ENCODE results near the gene ZBTB40. TPM values are rescaled to one million over a fixed set of nuclear protein-coding genes. Genes with fewer than 3 reads are reported as not detected.

The ZBTB40 gene
- total and polyA plus RNA-seq, 9 of the 15 experiments (the other 6 are each of a cell fraction or from before 2014, with no cell fraction given): 2.6 to 26.0 (median 18.8) TPM

DNA sequence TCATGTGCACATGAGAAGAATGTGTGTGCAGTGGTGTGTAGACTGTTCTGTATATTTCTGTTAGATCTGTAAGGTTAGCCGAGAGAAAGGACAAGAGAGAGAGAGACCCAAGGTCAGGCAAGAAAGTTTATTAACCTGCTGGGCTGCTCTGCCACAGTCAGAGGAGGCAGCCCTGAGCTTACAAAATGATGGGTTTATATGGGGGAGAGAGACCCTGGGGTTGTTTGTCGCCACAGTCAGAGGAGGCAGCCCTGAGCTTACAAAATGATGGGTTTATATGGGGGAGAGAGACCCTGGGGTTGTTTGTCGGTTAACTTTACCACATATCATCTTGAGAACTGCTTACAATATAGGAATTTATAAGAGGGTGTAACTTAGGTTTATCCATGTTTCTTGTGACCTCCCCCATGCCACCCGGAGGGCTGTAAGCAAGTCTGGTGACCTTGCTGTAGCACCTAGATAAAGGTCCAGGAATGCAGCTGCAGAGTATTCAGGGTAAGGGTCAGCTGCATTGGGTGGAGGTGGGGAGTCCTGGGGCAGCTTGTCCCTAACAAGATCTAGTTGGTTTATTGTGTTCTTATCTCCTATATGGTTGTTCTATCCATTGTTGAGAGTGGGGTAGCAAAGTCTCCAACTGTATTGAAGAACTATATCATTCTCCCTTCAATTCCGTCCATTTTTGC, 9.3 kb upstream of the ZBTB40 start:
- Histone ChIP-seq H3K27ac (ENCODE audit: extremely low read depth, low read depth, low read length) (no peak overlapping the region), H2AFZ (ENCODE audit: low read depth, low read length) (no peak overlapping the region), H3K27me3 (ENCODE audit: control insufficient read depth in 2 of 2, insufficient read depth in 2 of 2, low read length in 2 of 2) (peaks cover 0 to 5% of the 10 kb centered on the region in 2 experiments; a peak in 1 of 5 replicates), H3K9ac (ENCODE audit: insufficient read depth in 1 of 2, low read depth in 2 of 2, low read length in 2 of 2) (no peak overlapping the region), H3K4me1 (replicated peaks in 1 of 2; ENCODE audit: control insufficient read depth in 2 of 2, insufficient read depth in 2 of 2, low read length in 2 of 2) (peaks cover under 1 to 2% of the 10 kb centered on the region in 2 experiments; a peak in 2 of 5 replicates), H3K4me2 (ENCODE audit: insufficient read depth, low read length) (no peak overlapping the region), H3K9me1 (ENCODE audit: control insufficient read depth, insufficient read depth, low read length) (no peaks in the 10 kb centered on the region), H3K4me3 (no peak overlapping the region), H4K20me1 (replicated peaks; ENCODE audit: control insufficient read depth, insufficient read depth, low read length) (no peaks in the 10 kb centered on the region), H3K36me3 (ENCODE audit: control insufficient read depth, insufficient read depth, low read length) (no peaks in the 10 kb centered on the region), H3K79me2 (ENCODE audit: control insufficient read depth, insufficient read depth, low read length) (no peaks in the 10 kb centered on the region), H3K9me3 (replicated peaks; ENCODE audit: control insufficient read depth, insufficient read depth, low read depth, low read length) (peaks cover 4% of the 10 kb centered on the region)
- TF ChIP-seq CBFA2T3 (IDR thresholded peaks at IDR 0.05): peak; percentile 67
- 0 out of 2 replicates have a peak, but pooled peaks have one; percentile 12 for TF ChIP-seq NCOR1 (IDR thresholded peaks at IDR 0.05)
- TF ChIP-seq TAL1 (IDR thresholded peaks at IDR 0.05): peak; percentile 15; the same call in 1 of the 2 replicates
- TF ChIP-seq NCOA6 (IDR thresholded peaks at IDR 0.05): no peak
- TF ChIP-seq ARID1B (IDR thresholded peaks at IDR 0.05): 0 out of 2 replicates have a peak, but pooled peaks have one; percentile 8
- TF ChIP-seq CBFA2T2 (conservative IDR thresholded peaks at IDR 0.05): peak; percentile 56
- FAIRE-seq (no peak), ATAC-seq (no peak), DNase-seq (ENCODE audit: extremely low read depth in 1 of 4, low spot score in 3 of 4) (peak in 1 of 4 experiments; percentile 34)
- BruUV-seq (replicated peaks): no TSS peak
- CTCF ChIA-PET (ENCODE audit: low intra/inter-chr PET ratio): no interaction called here
- POLR2A ChIA-PET: no interaction called here
- WGBS (ENCODE audit: insufficient coverage, low coverage, missing lambda C conversion rate): 12% methylated on average over 5 of the region's 5 CpGs
- in situ Hi-C loops (cut with MboI) (no loop called here), intact Hi-C loops (cut with micrococcal nuclease) (no loop called here)

- in situ Hi-C loops (cut with MboI) (no loop called here), intact Hi-C loops (cut with micrococcal nuclease) (no loop called here)
- TF ChIP-seq CBFA2T3 (IDR thresholded peaks at IDR 0.05) (peak; percentile 52), HNRNPL (IDR thresholded peaks at IDR 0.05; ENCODE audit: low read depth, low read length) (no peak), SMAD3 (CRISPR knock-in tag; conservative IDR thresholded peaks at IDR 0.05) (no peak), CSDE1 (IDR thresholded peaks at IDR 0.05) (no peak), ZNF561 (CRISPR knock-in tag; conservative IDR thresholded peaks at IDR 0.05) (no peak), TAF15 (IDR thresholded peaks at IDR 0.05; ENCODE audit: low read depth, low read length) (no peak)
- TF ChIP-seq, protein P1, sequence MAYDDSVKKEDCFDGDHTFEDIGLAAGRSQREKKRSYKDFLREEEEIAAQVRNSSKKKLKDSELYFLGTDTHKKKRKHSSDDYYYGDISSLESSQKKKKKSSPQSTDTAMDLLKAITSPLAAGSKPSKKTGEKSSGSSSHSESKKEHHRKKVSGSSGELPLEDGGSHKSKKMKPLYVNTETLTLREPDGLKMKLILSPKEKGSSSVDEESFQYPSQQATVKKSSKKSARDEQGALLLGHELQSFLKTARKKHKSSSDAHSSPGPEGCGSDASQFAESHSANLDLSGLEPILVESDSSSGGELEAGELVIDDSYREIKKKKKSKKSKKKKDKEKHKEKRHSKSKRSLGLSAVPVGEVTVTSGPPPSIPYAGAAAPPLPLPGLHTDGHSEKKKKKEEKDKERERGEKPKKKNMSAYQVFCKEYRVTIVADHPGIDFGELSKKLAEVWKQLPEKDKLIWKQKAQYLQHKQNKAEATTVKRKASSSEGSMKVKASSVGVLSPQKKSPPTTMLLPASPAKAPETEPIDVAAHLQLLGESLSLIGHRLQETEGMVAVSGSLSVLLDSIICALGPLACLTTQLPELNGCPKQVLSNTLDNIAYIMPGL (CRISPR knock-in tag; IDR thresholded peaks at IDR 0.05): no peak
These were observed 8.3 kb upstream of the ZBTB40 start for GRCh38 chr1:22443332-22443731.

More at GRCh38 chr1:22443332-22443731, 8.3 kb upstream of the ZBTB40 start:
- H3K9me1 ChIP-seq (ENCODE audit: control insufficient read depth, insufficient read depth, low read length): no peaks in the 10 kb centered on the region
- no peaks in the 10 kb centered on the region for H3K79me2 ChIP-seq (ENCODE audit: control insufficient read depth, insufficient read depth, low read length)
- 32% methylated on average over 4 of the region's 4 CpGs for WGBS (ENCODE audit: insufficient coverage, low coverage, missing lambda C conversion rate)
- ChIA-PET CTCF (ENCODE audit: low intra/inter-chr PET ratio) (no interaction called here), POLR2A (no interaction called here)
- ATAC-seq: no peak
- no peak for DNase-seq (ENCODE audit: extremely low read depth in 1 of 4, low spot score in 3 of 4)
- no peaks in the 10 kb centered on the region for H3K27me3 ChIP-seq (ENCODE audit: control insufficient read depth in 2 of 2, insufficient read depth in 2 of 2, low read length in 2 of 2)
- H3K9me3 ChIP-seq (replicated peaks; ENCODE audit: control insufficient read depth, insufficient read depth, low read depth, low read length): peaks cover 4% of the 10 kb centered on the region
- BruUV-seq (replicated peaks): no TSS peak
- no peak overlapping the region for H3K4me3 ChIP-seq
- H3K36me3 ChIP-seq (ENCODE audit: control insufficient read depth, insufficient read depth, low read length): no peaks in the 10 kb centered on the region
- no peak overlapping the region for H3K4me2 ChIP-seq (ENCODE audit: insufficient read depth, low read length)
- H3K9ac ChIP-seq (ENCODE audit: insufficient read depth in 1 of 2, low read depth in 2 of 2, low read length in 2 of 2): no peak overlapping the region
- no peak for FAIRE-seq
- H2AFZ ChIP-seq (ENCODE audit: low read depth, low read length): no peak overlapping the region
- no peak overlapping the region for H3K27ac ChIP-seq (ENCODE audit: extremely low read depth, low read depth, low read length)
- H3K4me1 ChIP-seq (replicated peaks in 1 of 2; ENCODE audit: control insufficient read depth in 2 of 2, insufficient read depth in 2 of 2, low read length in 2 of 2): peaks cover 4 to 10% of the 10 kb centered on the region in 2 experiments; a peak in 3 of 5 replicates
- no peaks in the 10 kb centered on the region for H4K20me1 ChIP-seq (replicated peaks; ENCODE audit: control insufficient read depth, insufficient read depth, low read length)

Measured in K562 (cell line).